NCI-H446 (cell line): Measurements from ENCODE around the gene KHNYN.
"Not testable (repeated sequence)": the region's sequence is repeated elsewhere in the genome, so short reads cannot be mapped to it uniquely, and the experiment has no call there.

ENCODE experiments used
- DNase-seq, 2 experiments: peaks; one replicate each; lab custom pipeline; 2025; lab: John Stamatoyannopoulos, UW

The KHNYN gene

GRCh38 chr14:24429395-24430142 lies at the start of gene KHNYN, which contains the start of gene CBLN3:
Gene KHNYN, plus strand, starts transcription at chr14:24429954. Its CDS starts 777 bp downstream, at chr14:24430731.
Gene CBLN3, minus strand, starts transcription at chr14:24429668. Its CDS starts 614 bp downstream, at chr14:24429054.
- DNase-seq = no peak

DNA sequence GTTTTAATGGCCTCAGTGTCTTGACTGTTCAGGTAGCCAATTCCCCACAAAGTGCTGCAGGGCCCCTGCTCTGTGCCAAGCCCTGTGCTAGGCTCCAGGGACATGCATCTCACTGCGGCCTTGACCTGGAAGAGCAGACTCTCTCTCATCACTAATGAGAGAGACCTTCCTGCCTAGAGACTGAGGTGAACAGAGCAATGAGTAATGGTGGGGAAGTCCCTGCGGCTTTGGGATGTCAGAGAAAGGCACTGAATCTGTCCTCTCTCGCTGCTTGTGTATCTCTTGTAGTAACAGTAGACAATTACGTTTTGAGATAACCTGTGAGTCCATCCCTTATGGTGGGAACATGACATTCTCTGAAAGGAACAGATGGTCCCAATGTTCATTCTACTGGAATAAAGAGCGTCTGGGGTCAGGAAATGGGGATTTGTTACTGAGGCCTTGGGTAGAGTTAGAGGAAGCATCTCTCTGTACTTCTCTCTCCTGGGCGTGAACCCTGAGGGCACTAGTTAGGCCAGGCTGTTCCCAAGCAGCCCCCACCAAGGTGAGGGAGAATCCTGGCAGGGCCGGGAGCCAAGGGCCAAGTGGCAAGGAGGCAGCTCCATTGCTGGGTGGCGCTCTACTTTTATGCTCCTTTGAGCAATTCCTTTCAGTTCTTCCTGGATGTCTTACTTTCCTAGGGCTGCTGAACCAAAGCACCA lies 48.2 kb upstream of the KHNYN start:
- peak in 1 of 2 experiments; percentile 10 for DNase-seq

GRCh38 chr14:24382064-24382371 lies 47.7 kb upstream of the KHNYN start:
- peak in 1 of 2 experiments; percentile 18 for DNase-seq

DNA sequence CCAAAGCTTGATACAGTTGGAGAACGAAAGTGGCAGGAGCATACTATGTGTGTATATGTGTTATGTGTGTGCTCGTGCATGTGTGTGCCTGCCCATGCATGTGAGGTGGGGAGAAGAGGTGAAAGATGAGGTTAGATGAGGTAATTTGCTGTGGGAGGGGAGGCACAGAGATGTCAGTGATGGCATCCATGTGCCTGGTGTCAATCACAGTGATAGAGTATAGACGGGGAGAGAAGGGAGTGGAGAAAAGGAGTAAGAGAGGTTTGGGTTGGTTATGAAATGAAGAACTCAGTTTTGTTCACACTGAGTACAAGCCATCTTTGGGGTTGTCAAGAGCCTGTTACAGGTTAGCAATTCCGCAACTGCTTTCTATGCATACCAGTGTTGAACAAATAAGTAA lies 45.6 kb upstream of the KHNYN start:
- DNase-seq = no peak

DNA sequence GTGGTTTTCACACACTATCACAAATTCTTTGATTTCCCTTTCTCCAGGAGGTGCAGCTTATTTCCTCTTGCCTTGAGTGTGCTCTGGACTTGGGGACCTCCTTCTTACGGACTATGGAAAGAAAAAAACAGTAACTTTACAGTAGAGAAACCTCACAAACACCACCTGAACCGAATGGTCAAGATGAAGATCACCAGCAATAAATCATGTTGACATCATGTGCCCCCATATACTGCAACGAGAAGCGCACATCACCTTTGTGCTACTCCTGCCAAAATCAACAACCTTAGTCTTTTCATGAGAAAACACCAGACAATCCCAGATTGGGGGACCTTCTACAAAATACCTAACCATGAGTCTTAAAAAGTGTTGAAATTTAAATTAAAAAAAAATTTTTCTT lies 44.2 kb upstream of the KHNYN start:
- DNase-seq = no peak

DNA sequence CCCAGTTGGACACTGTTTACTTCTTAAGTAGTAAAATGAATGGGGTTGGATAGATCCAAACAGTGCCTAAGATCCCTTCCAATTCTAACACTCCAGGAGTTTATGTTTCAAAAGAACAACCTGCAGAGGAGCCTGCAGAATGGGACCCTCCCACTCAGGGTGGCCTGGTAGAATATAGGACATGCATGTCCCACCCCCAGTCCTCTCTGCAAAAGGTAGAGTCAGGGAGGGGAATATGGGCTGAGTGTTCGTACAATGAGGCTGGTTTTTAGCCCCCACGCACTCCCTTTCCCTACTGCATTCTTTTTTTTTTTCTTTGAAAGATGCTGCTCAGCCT lies 42.8 kb upstream of the KHNYN start:
- DNase-seq = no peak

DNA sequence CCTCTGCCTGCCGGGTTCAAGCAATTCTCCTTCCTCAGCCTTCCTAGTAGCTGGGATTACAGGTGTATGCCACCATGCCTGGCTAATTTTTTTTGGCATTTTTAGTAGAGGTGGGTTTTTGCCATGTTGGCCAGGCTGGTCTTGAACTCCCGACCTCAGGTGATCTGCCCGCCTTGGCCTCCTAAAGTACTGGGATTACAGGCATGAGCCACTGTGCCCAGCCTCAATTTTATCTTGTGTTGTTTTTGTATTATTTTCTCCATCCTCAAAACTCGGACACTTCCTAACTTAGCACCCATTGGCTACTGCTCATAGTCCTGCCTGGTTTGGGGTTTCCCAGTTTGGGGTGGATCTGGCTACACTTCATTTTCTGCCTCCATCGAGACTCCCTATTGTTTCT lies 42.2 kb upstream of the KHNYN start:
- DNase-seq = not testable (repeated sequence)

DNA sequence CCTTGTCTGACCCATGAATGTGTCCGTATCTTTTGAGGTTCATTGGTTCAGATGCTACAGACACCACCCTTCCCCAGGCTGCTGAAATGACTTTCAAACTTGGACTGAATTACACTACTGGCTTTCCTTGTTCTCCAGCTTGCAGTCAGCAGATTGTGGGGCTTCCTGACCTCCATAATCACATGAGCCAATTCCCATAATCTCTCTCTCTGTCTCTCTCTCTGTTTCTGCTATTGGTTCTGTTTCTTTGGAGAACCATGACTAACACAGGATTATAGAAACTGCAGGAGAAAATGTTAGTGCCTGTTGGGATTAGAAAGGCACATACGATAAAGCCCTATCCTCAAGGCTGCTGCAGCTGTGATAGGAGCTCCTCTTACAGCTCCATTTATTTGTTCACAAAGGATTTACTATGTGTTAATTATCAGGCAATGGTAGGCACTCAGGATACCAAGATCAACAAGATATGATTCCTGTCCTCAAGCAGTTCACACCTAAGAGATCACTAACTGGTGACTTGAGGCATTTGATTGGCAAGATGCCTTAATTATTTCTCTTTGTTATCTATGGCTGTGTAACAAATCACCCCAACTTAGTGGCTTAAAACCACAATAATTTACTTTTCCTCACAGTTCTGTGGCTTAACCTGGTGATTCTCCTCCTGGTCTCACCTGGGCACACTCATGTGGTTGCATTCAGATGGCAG lies 41.1 kb upstream of the KHNYN start:
- DNase-seq = no peak

GRCh38 chr14:24389226-24389848 lies 40.4 kb upstream of the KHNYN start:
- no peak for DNase-seq

- peak in 1 of 2 experiments; percentile 20 for DNase-seq
Observed at GRCh38 chr14:24390701-24391468, 38.9 kb upstream of the KHNYN start.

- no peak for DNase-seq
Observed at GRCh38 chr14:24392325-24393091, 37.2 kb upstream of the KHNYN start.

GRCh38 chr14:24394275-24394674 lies 35.5 kb upstream of the KHNYN start:
- DNase-seq = no peak

DNA sequence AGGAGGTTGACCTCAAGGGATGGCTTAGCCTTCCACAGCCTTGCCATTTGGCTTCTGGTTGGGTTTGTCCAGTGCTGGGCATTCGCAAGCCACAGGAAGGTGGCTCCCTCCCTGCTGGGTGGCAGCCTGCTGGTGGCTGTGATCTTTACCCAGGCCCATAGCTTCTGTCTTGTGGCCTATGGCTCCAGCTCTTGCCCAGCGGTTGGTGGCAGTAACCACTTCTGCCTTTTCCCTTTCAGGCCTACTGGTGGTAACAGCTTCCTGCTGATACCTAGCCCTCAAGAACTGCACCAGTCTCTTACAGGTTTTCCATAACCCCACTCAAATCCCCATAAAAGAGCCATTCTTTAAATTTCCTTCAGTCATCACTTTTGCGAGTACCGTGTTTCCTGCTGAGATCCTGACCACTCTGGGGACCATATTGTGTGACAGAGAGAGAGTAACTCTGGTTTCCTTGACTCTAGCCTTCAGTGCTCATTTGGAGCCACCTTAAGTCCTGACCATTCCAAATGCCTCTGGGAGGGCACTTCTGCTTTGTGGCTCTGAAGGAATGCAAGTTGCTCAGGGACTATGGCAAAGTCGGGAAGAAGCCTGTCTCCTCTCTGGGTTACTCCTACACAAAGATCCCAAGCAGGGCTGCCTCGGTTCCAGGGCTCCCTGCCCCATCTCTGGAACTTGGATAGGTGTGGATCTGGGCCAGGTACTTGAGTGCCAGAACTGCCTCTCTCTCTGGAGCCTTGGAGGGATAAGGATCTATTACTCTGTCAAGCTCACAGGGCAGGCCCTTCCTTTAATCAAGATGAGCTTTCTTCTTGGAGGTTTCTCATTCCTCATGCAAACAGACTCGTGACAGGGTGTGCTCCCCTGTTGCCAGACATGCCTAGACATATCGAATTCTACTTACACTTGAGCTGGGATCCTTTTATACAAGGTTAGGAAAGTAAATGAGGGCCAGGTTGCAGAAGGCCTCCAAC lies 33.9 kb upstream of the KHNYN start:
- DNase-seq = no peak

DNA sequence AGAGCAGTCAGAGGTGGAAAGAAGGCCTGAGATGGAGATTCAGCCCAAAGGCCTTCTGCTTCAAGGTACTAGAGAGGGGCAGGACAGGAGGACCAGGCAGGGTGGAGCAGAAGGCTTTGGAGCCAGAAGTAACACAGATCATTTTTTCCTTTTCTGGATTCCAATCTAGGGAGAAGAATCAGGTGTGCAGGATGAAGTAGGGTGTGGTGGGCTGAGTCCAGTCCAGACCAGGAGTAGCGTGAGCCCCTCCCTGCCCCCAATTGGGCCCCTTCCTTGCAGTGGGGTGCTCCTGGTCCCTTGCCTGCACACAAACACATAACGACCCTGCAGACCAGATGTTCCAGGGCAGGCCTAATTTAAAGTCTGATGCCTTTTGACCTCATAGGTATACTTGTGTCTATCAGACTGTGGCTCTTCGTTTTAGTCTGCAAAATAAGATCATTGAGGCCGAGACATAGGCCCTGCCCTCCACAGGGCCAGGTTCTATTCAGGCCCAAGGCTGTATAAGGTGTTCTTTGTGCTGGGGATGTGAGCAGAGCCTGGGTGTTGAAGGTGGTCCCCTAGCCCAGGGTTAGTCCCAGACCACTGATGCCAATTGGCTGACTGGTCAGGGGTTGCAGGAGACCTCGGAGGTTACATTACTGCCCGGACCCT lies 32.0 kb upstream of the KHNYN start:
- DNase-seq = no peak

- peak in 1 of 2 experiments; percentile 63 for DNase-seq
Observed at GRCh38 chr14:24398293-24398652, 31.5 kb upstream of the KHNYN start.

DNA sequence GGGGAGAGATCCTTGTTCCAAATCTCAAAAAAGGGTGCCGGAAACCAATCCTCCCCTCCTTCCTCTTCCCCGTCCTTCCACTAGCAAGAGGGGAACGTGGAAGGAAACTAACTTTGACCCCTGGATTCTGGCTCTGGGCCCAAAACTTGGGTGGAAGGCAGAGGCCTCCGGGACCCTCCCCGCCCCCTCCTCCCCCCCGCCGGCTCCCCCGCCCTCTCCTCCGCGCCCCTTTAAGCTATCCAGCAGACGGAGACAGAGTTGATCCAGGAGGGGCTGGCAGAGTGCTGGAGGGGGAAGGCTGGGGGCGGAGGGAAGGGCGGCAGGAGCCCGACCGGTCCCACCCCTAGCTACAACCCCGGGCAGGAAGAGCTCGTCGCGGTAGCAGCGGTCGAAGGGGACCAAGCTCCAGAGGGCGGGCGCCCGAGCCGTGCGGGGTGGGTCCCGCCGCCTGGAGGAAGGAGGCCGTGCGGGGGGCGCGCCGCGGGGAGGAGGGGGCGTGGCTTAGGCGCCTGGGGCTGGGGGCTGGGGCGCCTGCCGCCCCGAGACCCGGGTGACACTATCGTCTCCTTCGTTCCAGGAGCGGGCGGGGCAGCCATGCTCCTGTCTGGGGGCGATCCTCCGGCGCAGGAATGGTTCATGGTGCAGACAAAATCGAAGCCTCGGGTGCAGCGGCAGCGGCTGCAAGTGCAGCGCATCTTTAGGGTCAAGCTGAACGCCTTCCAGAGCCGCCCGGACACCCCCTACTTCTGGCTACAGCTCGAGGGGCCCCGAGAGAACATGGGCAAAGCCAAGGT lies 30.9 kb upstream of the KHNYN start, which contains the start of gene NYNRIN:
Gene NYNRIN, plus strand, starts transcription at position 351 of the 794 bp plus-strand sequence. Its CDS starts 244 bp downstream, at position 595.
- no peak for DNase-seq

- DNase-seq = no peak
Observed at GRCh38 chr14:24399447-24399822, 30.3 kb upstream of the KHNYN start.

GRCh38 chr14:24399999-24400718 lies 29.6 kb upstream of the KHNYN start:
- no peak for DNase-seq
